Measurements from ENCODE around the gene MON1B. TPM values are rescaled to one million over a fixed set of nuclear protein-coding genes. Genes with fewer than 3 reads are reported as not detected.
"Not testable (repeated sequence)": the region's sequence is repeated elsewhere in the genome, so short reads cannot be mapped to it uniquely, and the experiment has no call there.

Gene MON1B
- total RNA-seq, 4 donors from 2014 or later, result 20.6 to 59.4 (median 47.1) TPM

GRCh38 chr16:77165006-77165405, 26.0 kb upstream of the MON1B start:
- no peaks in the 10 kb centered on the region for H3K36me3 ChIP-seq

GRCh38 chr16:77165536-77166236, 25.3 kb upstream of the MON1B start:
- H3K9me3 ChIP-seq, H3K4me1 ChIP-seq, H3K36me3 ChIP-seq, H3K4me3 ChIP-seq, H3K27me3 ChIP-seq, DNase-seq, H3K27ac ChIP-seq: not testable (repeated sequence)

More at GRCh38 chr16:77165006-77165405, 26.0 kb upstream of the MON1B start:
- no peak overlapping the region for H3K4me3 ChIP-seq
- no peaks in the 10 kb centered on the region for H3K4me1 ChIP-seq
- no peak overlapping the region for H3K27ac ChIP-seq
- H3K27me3 ChIP-seq, result no peaks in the 10 kb centered on the region
- no peak for DNase-seq
- no peaks in the 10 kb centered on the region for H3K9me3 ChIP-seq
- TF ChIP-seq POLR2A (IDR thresholded peaks at IDR 0.05) (no peak), CTCF (IDR thresholded peaks at IDR 0.05) (no peak)

GRCh38 chr16:77166726-77167125, 24.3 kb upstream of the MON1B start:
- DNase-seq, result no peak
- Histone ChIP-seq H3K27me3 (no peaks in the 10 kb centered on the region), H3K9me3 (no peaks in the 10 kb centered on the region), H3K4me1 (no peaks in the 10 kb centered on the region), H3K36me3 (no peaks in the 10 kb centered on the region), H3K4me3 (no peak overlapping the region), H3K27ac (no peak overlapping the region)
- no peak for TF ChIP-seq POLR2A (IDR thresholded peaks at IDR 0.05)
- TF ChIP-seq CTCF (IDR thresholded peaks at IDR 0.05), result no peak

DNA sequence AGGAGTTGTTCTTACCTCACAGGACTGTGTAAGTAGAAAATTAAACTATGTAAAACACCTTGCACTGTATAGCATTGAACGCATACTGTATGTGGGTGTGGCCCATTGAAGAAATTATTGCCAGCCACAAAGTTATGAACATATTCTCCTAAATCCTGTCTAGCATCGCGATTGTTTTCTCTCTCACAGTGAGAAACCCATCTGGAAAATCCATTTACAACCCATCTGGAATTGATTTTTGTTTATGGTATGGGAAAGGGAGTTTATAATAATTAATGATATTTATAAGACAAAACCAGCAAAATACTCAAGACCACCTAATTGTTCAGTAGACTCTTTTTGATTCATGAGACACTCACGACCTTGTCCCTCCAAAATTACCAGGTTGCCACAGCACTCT, 22.1 kb upstream of the MON1B start:
- H3K9me3 ChIP-seq, result no peaks in the 10 kb centered on the region
- no peak overlapping the region for H3K27ac ChIP-seq
- H3K27me3 ChIP-seq, result no peaks in the 10 kb centered on the region
- H3K4me1 ChIP-seq, result no peaks in the 10 kb centered on the region
- no peak for DNase-seq
- H3K36me3 ChIP-seq, result no peaks in the 10 kb centered on the region
- no peak overlapping the region for H3K4me3 ChIP-seq
- TF ChIP-seq CTCF (IDR thresholded peaks at IDR 0.05), result no peak
- TF ChIP-seq POLR2A (IDR thresholded peaks at IDR 0.05), result no peak

DNA sequence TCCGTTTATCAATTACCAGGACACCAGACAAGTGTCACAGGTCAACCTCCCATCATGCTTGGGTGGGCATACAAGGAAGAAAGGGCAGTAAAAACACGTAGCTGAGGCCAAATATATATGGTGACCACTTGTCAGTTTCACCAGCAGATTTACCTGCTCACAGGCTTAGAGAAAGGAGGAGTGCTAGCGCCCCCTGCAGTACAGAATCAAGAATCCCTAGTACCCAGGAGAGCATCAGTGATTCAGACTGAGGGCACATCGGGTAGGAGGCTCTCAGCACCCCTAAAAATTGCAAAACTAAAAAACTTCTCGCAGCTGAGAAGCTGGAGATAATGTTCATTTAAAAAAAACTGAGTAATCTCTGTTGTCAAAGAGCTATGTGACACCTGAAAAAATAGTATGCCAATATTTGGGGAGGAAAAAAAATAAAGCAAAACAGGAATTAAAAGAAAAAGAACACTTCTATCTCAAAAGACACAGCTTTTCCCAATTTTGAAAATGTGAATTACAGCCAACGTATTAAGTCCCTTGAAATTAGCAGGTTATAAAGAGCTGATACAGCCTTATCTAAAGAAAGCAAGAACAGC, 21.2 kb upstream of the MON1B start:
- no peaks in the 10 kb centered on the region for H3K9me3 ChIP-seq
- TF ChIP-seq POLR2A (IDR thresholded peaks at IDR 0.05), result no peak
- TF ChIP-seq CTCF (IDR thresholded peaks at IDR 0.05), result peak in 4 of 6 experiments; percentile 27 to 42 (median 34)
- DNase-seq, result peak in 1 of 3 donors; percentile 50
- no peak overlapping the region for H3K27ac ChIP-seq
- no peaks in the 10 kb centered on the region for H3K4me1 ChIP-seq
- H3K36me3 ChIP-seq, result no peaks in the 10 kb centered on the region
- no peak overlapping the region for H3K4me3 ChIP-seq
- no peaks in the 10 kb centered on the region for H3K27me3 ChIP-seq

DNA sequence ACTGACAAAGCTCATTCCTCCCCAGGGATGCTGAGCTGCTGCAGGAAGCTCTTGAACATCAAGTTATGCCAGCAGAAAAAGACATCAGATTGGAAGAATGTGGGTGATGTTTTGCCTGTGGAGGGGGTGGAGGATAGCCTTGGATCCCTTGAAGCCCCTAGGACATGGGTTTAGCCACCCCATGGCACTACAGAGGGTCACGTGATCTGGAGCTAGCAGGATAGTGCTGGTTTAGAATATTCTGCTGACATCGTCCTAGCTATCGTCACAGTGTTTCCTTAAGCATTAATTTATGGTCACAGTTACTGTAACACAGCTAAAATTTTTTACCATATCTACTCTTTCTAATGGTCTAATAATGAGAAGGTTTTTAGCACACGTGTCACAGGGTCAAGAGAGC, 20.2 kb upstream of the MON1B start:
- DNase-seq, result no peak
- Histone ChIP-seq H3K27me3 (no peaks in the 10 kb centered on the region), H3K27ac (no peak overlapping the region), H3K4me1 (no peaks in the 10 kb centered on the region), H3K36me3 (no peaks in the 10 kb centered on the region), H3K9me3 (no peaks in the 10 kb centered on the region), H3K4me3 (no peak overlapping the region)
- TF ChIP-seq POLR2A (IDR thresholded peaks at IDR 0.05), result no peak
- TF ChIP-seq CTCF (IDR thresholded peaks at IDR 0.05), result no peak
